Right lung (tissue), 5 donors: ENCODE measurements around the gene SNX6. TPM values are rescaled to one million over a fixed set of nuclear protein-coding genes. Genes with fewer than 3 reads are reported as not detected.
"Not testable (repeated sequence)": the region's sequence is repeated elsewhere in the genome, so short reads cannot be mapped to it uniquely, and the experiment has no call there.

Source experiments
- DNase-seq, 2 donors: peaks; one replicate each; pipeline ENCODE4 v3.0.0-alpha.2; 2013
- polyA plus RNA-seq, 5 donors: library from polyadenylated mRNA; unstranded; fragments of 120-200 nt; gene quantifications; one replicate each; pipeline versions ENCODE4 v1.2.1 to v1.2.3, GENCODE V29; 2013; ENCODE audit warnings: inconsistent platforms in 1 of 5, low replicate concordance in 1 of 5; ENCODE audit not compliant: insufficient read length in 5 of 5, insufficient read depth in 1 of 5

SNX6 gene
- polyA plus RNA-seq, 5 donors, result 87.1 to 130 (median 114) TPM

GRCh38 chr14:34537677-34538009, 92.3 kb downstream of the SNX6 start:
- DNase-seq, result no peak

GRCh38 chr14:34536951-34537676, 92.8 kb downstream of the SNX6 start:
- no peak for DNase-seq

DNA sequence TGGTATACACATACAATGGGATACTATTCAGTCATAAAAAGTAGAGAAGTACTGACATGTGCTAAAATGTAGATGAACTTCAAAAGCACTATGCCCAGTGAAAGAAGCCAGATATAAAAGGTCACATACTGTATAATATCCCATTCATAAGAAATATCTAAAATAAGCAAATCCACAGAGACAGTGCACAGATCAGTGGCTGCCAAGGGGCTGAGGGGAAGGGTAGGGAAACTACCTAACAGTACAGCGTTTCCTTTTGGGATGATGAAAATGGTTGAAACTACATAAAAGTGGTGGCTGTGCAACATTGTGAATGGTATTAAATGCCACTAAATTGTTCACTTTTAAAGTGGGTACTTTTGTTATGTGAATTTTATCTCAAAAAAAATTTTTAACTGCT, 102.4 kb downstream of the SNX6 start:
- no peak for DNase-seq

DNA sequence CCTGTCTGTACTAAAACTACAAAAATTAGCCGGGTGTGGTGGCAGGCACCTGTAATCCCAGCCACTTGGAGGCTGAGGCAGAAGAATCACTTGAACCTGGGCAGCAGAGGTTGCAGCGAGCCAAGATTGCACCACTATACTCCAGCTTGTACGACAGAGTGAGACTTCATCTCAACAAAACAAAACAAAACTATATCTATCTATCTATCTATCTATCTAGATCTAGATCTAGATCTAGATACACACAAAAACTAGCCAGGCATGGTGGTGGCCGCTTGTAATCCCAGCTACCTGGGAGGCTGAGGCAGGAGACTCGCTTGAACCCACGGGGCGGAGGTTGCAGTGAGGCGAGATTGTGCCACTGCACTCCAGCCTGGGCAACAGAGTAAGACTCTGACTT, 105.7 kb downstream of the SNX6 start:
- DNase-seq, result not testable (repeated sequence)

DNA sequence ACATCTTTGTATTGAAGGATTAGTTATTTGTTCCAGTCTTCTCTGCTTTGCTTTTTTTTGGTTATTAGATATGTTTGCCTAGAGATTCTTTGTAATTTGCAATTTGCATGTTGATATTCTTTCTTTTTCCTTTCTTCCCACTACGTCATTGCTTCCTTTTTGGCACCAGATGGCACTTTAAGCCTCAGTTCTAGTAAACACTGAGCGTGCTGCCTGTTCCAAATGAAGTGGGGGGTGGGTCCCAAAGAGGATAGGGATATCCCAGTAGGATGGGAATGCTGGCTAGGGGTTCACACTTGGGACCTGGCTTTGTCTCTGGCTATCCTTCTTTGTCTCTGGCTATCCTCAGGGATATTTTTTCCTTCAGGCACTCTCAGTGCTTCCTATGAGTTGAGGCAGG, 107.5 kb downstream of the SNX6 start:
- DNase-seq, result no peak

DNA sequence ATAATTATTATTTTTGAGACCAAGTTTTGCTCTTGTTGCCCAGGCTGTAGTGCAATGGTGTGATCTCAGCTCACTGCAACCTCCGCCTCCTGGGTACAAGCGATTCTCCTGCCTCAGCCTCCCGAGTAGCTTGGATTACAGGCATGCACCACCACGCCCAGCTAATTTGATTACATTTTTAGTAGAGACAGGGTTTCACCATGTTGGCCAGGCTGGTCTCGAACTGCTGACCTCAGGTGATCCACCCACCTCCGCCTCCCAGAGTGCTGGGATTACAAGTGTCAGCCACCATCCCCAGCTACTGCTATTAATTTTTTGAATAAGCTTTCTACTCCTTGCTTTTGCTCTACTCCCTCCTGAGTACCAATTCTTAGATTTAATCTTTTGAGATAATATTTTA, 108.9 kb downstream of the SNX6 start:
- not testable (repeated sequence) for DNase-seq

DNA sequence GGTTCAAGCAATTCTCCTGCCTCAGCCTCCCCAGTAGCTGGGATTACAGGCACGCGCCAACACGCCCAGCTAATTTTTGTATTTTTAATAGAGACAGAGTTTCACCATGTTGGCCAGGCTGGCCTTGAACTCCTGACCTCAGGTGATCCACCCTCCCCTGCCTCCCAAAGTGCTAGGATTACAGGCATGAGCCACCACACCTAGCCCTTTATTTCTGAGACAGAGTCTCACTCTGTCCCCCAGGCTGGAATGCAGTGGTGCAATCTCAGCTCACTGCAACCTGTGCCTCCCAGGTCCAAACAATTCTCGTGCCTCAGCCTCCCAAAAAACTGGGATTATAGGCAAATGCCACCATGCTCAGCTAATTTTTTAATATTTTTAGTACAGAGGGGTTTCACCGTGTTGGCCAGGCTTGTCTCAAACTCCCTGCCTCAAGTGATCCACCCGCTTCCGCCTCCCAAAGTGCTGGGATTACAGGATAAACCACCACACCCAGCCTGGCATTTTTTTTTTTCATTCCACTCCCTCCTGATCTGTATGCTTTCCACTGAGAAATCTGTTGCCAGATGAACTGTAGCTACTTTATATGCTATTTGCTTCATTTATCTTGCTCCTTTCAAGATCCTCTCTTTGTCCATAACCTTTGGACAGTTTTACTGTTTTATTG, 109.5 kb downstream of the SNX6 start:
- DNase-seq, result not testable (repeated sequence)

Other genes starting within 250 kb of the SNX6 start
- gene SPTSSA, start 167.9 kb downstream of the SNX6 start, polyA plus RNA-seq, result 10 to 100 TPM; 27.8 to 38.8 (median 34.4) TPM
- gene EAPP, start 90.4 kb downstream of the SNX6 start, polyA plus RNA-seq, result 10 to 100 TPM; 48.1 to 66.6 (median 58.6) TPM
- 10 to 100 TPM; 43.7 to 56.5 (median 49.8) TPM for gene CFL2, start 84.4 kb upstream of the SNX6 start, polyA plus RNA-seq
- gene BAZ1A, start 245.2 kb upstream of the SNX6 start, polyA plus RNA-seq, result 10 to 100 TPM; 28.0 to 40.6 (median 36.7) TPM